ENCODE measurements around the gene FNBP1.

FNBP1 gene

DNA sequence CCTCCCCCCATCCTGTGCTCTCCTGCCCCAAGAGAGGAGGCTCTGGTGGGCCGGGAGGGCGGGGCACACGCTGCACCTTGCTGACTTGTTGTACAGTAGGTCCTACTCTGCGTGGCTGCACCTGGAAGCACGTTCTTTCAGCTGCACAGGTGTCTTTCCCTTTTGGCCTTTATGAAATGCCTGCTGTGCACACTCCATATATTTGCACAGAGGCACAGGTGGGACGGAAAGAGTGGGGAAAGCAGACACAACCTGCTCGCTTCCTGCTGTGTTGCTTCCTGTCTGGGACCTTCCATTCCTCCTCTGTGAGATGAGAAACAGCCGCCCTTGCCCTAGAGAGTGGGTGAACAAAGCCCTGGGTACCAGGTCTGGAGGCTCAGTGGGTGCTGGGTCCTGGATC, 203.0 kb downstream of the FNBP1 start (continued):
- TF ChIP-seq, protein P1, sequence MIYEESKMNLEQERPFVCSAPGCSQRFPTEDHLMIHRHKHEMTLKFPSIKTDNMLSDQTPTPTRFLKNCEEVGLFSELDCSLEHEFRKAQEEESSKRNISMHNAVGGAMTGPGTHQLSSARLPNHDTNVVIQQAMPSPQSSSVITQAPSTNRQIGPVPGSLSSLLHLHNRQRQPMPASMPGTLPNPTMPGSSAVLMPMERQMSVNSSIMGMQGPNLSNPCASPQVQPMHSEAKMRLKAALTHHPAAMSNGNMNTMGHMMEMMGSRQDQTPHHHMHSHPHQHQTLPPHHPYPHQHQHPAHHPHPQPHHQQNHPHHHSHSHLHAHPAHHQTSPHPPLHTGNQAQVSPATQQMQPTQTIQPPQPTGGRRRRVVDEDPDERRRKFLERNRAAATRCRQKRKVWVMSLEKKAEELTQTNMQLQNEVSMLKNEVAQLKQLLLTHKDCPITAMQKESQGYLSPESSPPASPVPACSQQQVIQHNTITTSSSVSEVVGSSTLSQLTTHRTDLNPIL (CRISPR knock-in tag; IDR thresholded peaks at IDR 0.05; ENCODE audit: low read depth) = no peak
- TF ChIP-seq ZNF565 (CRISPR knock-in tag; conservative IDR thresholded peaks at IDR 0.05; ENCODE audit: low read depth) (no peak), TOX (CRISPR knock-in tag; IDR thresholded peaks at IDR 0.05; ENCODE audit: borderline replicate concordance) (no peak), ZNF8 (CRISPR knock-in tag; IDR thresholded peaks at IDR 0.05) (no peak), ZNF70 (CRISPR knock-in tag; IDR thresholded peaks at IDR 0.05) (no peak), CSDC2 (CRISPR knock-in tag; IDR thresholded peaks at IDR 0.05) (no peak), ZFP30 (CRISPR knock-in tag; IDR thresholded peaks at IDR 0.05) (no peak), RARB (CRISPR knock-in tag; IDR thresholded peaks at IDR 0.05) (no peak), ISL1 (CRISPR knock-in tag; IDR thresholded peaks at IDR 0.05) (no peak)

DNA sequence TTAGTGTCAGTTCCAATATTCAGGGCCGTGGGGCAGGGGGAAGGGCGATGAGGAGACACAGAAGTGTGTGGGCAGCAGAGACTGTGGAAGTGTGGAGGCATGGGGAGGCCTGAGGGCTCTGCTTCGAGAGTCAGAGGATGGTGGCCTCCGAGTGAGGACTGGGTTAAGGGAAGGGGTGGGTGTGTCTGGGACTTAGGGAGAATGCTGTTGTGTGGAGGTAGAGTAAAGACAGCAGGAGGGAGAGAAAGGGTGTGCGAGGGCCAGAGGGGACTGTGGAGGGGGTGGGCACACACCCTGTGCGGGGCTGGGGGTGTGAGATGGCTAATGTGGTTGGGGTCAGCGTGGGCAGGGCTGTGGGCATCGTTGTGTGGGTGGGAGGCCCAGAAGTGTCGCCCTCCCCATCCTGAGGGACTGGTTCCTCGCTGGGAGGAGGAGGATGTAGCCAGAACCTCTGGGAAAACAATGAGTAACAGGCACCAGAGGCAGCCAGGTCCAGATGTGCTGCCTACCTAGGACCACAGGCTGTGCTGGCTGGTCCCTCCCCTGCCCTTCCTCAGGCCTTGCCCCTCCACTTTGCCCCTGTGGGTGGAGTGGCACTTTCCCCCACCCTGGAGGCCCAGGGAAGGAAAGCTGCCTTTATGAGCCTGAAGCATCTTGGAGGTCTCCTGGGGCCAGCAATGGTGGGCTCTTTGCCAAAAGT, 203.5 kb downstream of the FNBP1 start:
- no peak for TF ChIP-seq ESRRG (CRISPR knock-in tag; IDR thresholded peaks at IDR 0.05)
- TF ChIP-seq CSDC2 (CRISPR knock-in tag; IDR thresholded peaks at IDR 0.05) = no peak
- TF ChIP-seq ZNF565 (CRISPR knock-in tag; conservative IDR thresholded peaks at IDR 0.05; ENCODE audit: low read depth) = no peak
- TF ChIP-seq ZFP30 (CRISPR knock-in tag; IDR thresholded peaks at IDR 0.05) = no peak
- TF ChIP-seq ZFP3 (CRISPR knock-in tag; IDR thresholded peaks at IDR 0.05) = no peak
- no peak for TF ChIP-seq ARNTL (CRISPR knock-in tag; IDR thresholded peaks at IDR 0.05; ENCODE audit: borderline replicate concordance, low read depth)
- TF ChIP-seq, protein P1 (CRISPR knock-in tag; IDR thresholded peaks at IDR 0.05; ENCODE audit: low read depth) = no peak
- ATAC-seq = no peak

GRCh38 chr9:129838707-129839259, 204.2 kb downstream of the FNBP1 start:
- TF ChIP-seq, protein P2, sequence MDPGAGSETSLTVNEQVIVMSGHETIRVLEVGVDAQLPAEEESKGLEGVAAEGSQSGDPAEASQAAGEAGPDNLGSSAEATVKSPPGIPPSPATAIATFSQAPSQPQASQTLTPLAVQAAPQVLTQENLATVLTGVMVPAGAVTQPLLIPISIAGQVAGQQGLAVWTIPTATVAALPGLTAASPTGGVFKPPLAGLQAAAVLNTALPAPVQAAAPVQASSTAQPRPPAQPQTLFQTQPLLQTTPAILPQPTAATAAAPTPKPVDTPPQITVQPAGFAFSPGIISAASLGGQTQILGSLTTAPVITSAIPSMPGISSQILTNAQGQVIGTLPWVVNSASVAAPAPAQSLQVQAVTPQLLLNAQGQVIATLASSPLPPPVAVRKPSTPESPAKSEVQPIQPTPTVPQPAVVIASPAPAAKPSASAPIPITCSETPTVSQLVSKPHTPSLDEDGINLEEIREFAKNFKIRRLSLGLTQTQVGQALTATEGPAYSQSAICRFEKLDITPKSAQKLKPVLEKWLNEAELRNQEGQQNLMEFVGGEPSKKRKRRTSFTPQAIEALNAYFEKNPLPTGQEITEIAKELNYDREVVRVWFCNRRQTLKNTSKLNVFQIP (CRISPR knock-in tag; IDR thresholded peaks at IDR 0.05; ENCODE audit: borderline replicate concordance, low read depth) = no peak
- TF ChIP-seq BACH2 (CRISPR knock-in tag; IDR thresholded peaks at IDR 0.05; ENCODE audit: borderline replicate concordance) (no peak), ZFP3 (CRISPR knock-in tag; IDR thresholded peaks at IDR 0.05) (no peak), PATZ1 (CRISPR knock-in tag; IDR thresholded peaks at IDR 0.05; ENCODE audit: borderline replicate concordance) (no peak), GLIS3 (CRISPR knock-in tag; IDR thresholded peaks at IDR 0.05) (no peak), ZNF8 (CRISPR knock-in tag; IDR thresholded peaks at IDR 0.05) (no peak), TOX (CRISPR knock-in tag; IDR thresholded peaks at IDR 0.05; ENCODE audit: borderline replicate concordance) (no peak), ESRRG (CRISPR knock-in tag; IDR thresholded peaks at IDR 0.05) (no peak), ISL1 (CRISPR knock-in tag; IDR thresholded peaks at IDR 0.05) (no peak), OSR1 (CRISPR knock-in tag; IDR thresholded peaks at IDR 0.05) (no peak)
- TF ChIP-seq, protein P1 (CRISPR knock-in tag; IDR thresholded peaks at IDR 0.05; ENCODE audit: low read depth) = no peak

More at GRCh38 chr9:129838707-129839259, 204.2 kb downstream of the FNBP1 start:
- ATAC-seq = peak; percentile 82

Measured in SK-N-SH treated with all-trans-retinoic acid at 6 μM for 48 hours (cell line).